Colonic mucosa (tissue), 4 donors: ENCODE measurements around the gene NANOS3. TPM values are rescaled to one million over a fixed set of nuclear protein-coding genes. Genes with fewer than 3 reads are reported as not detected.
A peak's percentile ranks its signal among the peaks of the same experiment; 100 is the strongest.
"Not testable (repeated sequence)": the region's sequence is repeated elsewhere in the genome, so short reads cannot be mapped to it uniquely, and the experiment has no call there.

Experiments
- DNase-seq: peaks from one replicate; pipeline ENCODE4 v3.0.0-alpha.2; 2020
- H3K27ac ChIP-seq: fragments of 200-600 bp; one replicate; pipeline ENCODE4 v1.8.0; 2021
- H3K27me3 ChIP-seq: fragments of 200-600 bp; one replicate; pipeline ENCODE4 v1.8.0; 2021
- H3K36me3 ChIP-seq: fragments of 200-600 bp; one replicate; pipeline ENCODE4 v1.8.0; 2021
- H3K4me1 ChIP-seq: fragments of 200-600 bp; one replicate; pipeline ENCODE4 v1.8.0; 2021; ENCODE audit warnings: mild to moderate bottlenecking
- H3K4me3 ChIP-seq: fragments of 200-600 bp; one replicate; pipeline ENCODE4 v1.8.0; 2021
- H3K9ac ChIP-seq, 2 donors: one replicate each; pipeline ENCODE4 v1.7.0; 2013; ENCODE audit warnings: control low read depth in 2 of 2, low read depth in 2 of 2, low read length in 2 of 2
- H3K9me3 ChIP-seq: fragments of 200-600 bp; one replicate; pipeline ENCODE4 v1.8.0; 2021
- CTCF ChIP-seq: fragments of 200-600 bp; IDR thresholded peaks from one replicate; pipeline ENCODE4 v1.8.0; 2022; ENCODE audit warnings: antibody characterized with exemption, mild to moderate bottlenecking
- intact Hi-C: fragments of 100-400 bp; cut with DNase I; formaldehyde crosslinking; loops from one replicate; pipeline ENCODE4 v1.14.1; 2022
- total RNA-seq, 2 donors: library from RNA; stranded (reverse); fragmentation: NEBNext Ultra II Directional in 1 of 2; extraction: Animal tissue kit (Norgen Biotek cat#: 25700) in 1 of 2; gene quantifications; one replicate each; pipeline ENCODE4 v1.2.1, GENCODE V29; 2021
- donor health status: healthy.
- donor health status: DM: no; HTN: no; CAD: no.
- donor health status: DM: no; HTN: no; CAD: no.

NANOS3 gene
- total RNA-seq, 2 donors from 2014 or later = not detected

- intact Hi-C loops = no loop called here
- H3K36me3 ChIP-seq = no peaks in the 10 kb centered on the region
- peak overlapping the region; percentile 31 for H3K4me3 ChIP-seq
- peak overlapping the region; percentile 72 to 97 for H3K9ac ChIP-seq
- H3K4me1 ChIP-seq = peaks cover 16% of the 10 kb centered on the region
- H3K27ac ChIP-seq = peak overlapping the region; percentile 92
- H3K27me3 ChIP-seq = no peaks in the 10 kb centered on the region
- no peak for TF ChIP-seq CTCF
- DNase-seq = peak; percentile 80
- H3K9me3 ChIP-seq = no peaks in the 10 kb centered on the region
Measured at GRCh38 chr19:13850910-13851733, 25.8 kb upstream of the NANOS3 start.

- intact Hi-C loops, H3K9me3 ChIP-seq, H3K36me3 ChIP-seq, DNase-seq, H3K4me3 ChIP-seq, H3K27me3 ChIP-seq: not testable (repeated sequence)
- Histone ChIP-seq H3K4me1 (peaks cover 12% of the 10 kb centered on the region), H3K9ac (peak overlapping the region; percentile 51 to 97), H3K27ac (peak overlapping the region; percentile 92)
Measured at GRCh38 chr19:13851734-13852114, 25.2 kb upstream of the NANOS3 start.

- H3K27ac ChIP-seq, H3K4me3 ChIP-seq, DNase-seq, H3K9me3 ChIP-seq, intact Hi-C loops, H3K36me3 ChIP-seq, H3K9ac ChIP-seq, H3K27me3 ChIP-seq: not testable (repeated sequence)
- peaks cover 12% of the 10 kb centered on the region for H3K4me1 ChIP-seq
Measured at GRCh38 chr19:13852171-13852707, 24.7 kb upstream of the NANOS3 start.

- H3K4me1 ChIP-seq = peaks cover 1% of the 10 kb centered on the region
- no peak for DNase-seq
- no peaks in the 10 kb centered on the region for H3K36me3 ChIP-seq
- H3K27ac ChIP-seq = no peak overlapping the region
- H3K27me3 ChIP-seq = no peaks in the 10 kb centered on the region
- no peak overlapping the region for H3K9ac ChIP-seq
- H3K9me3 ChIP-seq = no peaks in the 10 kb centered on the region
- intact Hi-C loops = no loop called here
- no peak for TF ChIP-seq CTCF
- H3K4me3 ChIP-seq = no peak overlapping the region
Measured at GRCh38 chr19:13856497-13856896, 20.4 kb upstream of the NANOS3 start.

GRCh38 chr19:13859361-13859880, 17.5 kb upstream of the NANOS3 start:
- no peaks in the 10 kb centered on the region for H3K4me1 ChIP-seq
- no peak overlapping the region for H3K9ac ChIP-seq
- H3K27me3 ChIP-seq = no peaks in the 10 kb centered on the region
- no peak overlapping the region for H3K27ac ChIP-seq
- no peaks in the 10 kb centered on the region for H3K9me3 ChIP-seq
- no peak overlapping the region for H3K4me3 ChIP-seq
- TF ChIP-seq CTCF = no peak
- no peak for DNase-seq
- intact Hi-C loops = no loop called here
- H3K36me3 ChIP-seq = no peaks in the 10 kb centered on the region

- Histone ChIP-seq H3K4me3 (peak overlapping the region; percentile 39), H3K4me1 (no peaks in the 10 kb centered on the region), H3K9ac (no peak overlapping the region), H3K27me3 (no peaks in the 10 kb centered on the region), H3K9me3 (no peaks in the 10 kb centered on the region), H3K27ac (peak overlapping the region; percentile 87), H3K36me3 (no peaks in the 10 kb centered on the region)
- TF ChIP-seq CTCF = no peak
- intact Hi-C loops = loop anchor here (5.0 kb wide), 1 partner anchor 264 kb away; no protein-coding TSS in a partner anchor
- no peak for DNase-seq
Measured at GRCh38 chr19:13860679-13861391, 16.1 kb upstream of the NANOS3 start.
